HEK293T (cell line): Measurements from ENCODE around the gene PDE6A.

ENCODE experiments used
- CTCF ChIA-PET: fragments of 350-600 bp; formaldehyde crosslinking; extraction: SDS; loops from one replicate; lab custom pipeline; 2021; ENCODE audit warnings: antibody characterized with exemption, inconsistent platforms; lab: Yijun Ruan, JAX
- POLR2A ChIA-PET: fragments of 350-600 bp; formaldehyde crosslinking; extraction: SDS; loops from one replicate; lab custom pipeline; 2020; ENCODE audit warnings: antibody characterized with exemption, inconsistent platforms; lab: Yijun Ruan, JAX
- DNase-seq: peaks from one replicate; pipeline ENCODE4 v3.0.0; 2012; ENCODE audit warnings: mixed read lengths; ENCODE audit errors: extremely low spot score
- ARNT ChIP-seq: fragments of 450-650 bp; IDR thresholded peaks from 2 replicates; pipeline ENCODE4 v1.6.1; 2017; ENCODE audit warnings: mild to moderate bottlenecking
- BHLHE40 ChIP-seq: fragments of 450-650 bp; IDR thresholded peaks from 2 replicates; pipeline ENCODE4 v1.6.1; 2016; ENCODE audit warnings: mild to moderate bottlenecking, moderate library complexity, borderline replicate concordance
- CTBP1 ChIP-seq: fragments of 450-650 bp; IDR thresholded peaks from 2 replicates; pipeline ENCODE4 v1.6.1; 2016; ENCODE audit warnings: borderline replicate concordance
- ELF4 ChIP-seq: fragments of 450-650 bp; IDR thresholded peaks from 2 replicates; pipeline ENCODE4 v1.6.1; 2017; ENCODE audit warnings: antibody characterized with exemption
- FOXA1 ChIP-seq: fragments of 450-650 bp; IDR thresholded peaks from 2 replicates; pipeline ENCODE4 v1.6.1; 2016; ENCODE audit warnings: mild to moderate bottlenecking
- FOXK2 ChIP-seq: fragments of 450-650 bp; IDR thresholded peaks from 2 replicates; pipeline ENCODE4 v1.6.1; 2016; ENCODE audit warnings: mild to moderate bottlenecking
- FOXM1 ChIP-seq: fragments of 450-650 bp; IDR thresholded peaks from 2 replicates; pipeline ENCODE4 v1.6.1; 2017; ENCODE audit warnings: mild to moderate bottlenecking, borderline replicate concordance
- HDGF ChIP-seq: fragments of 450-650 bp; IDR thresholded peaks from 2 replicates; pipeline ENCODE4 v1.6.1; 2017; ENCODE audit warnings: antibody characterized with exemption, borderline replicate concordance
- L3MBTL2 ChIP-seq: fragments of 450-650 bp; conservative IDR thresholded peaks from 2 replicates; pipeline ENCODE4 v1.6.1; 2016; ENCODE audit warnings: mild to moderate bottlenecking
- LEF1 ChIP-seq: fragments of 450-650 bp; IDR thresholded peaks from 2 replicates; pipeline ENCODE4 v1.6.1; 2017; ENCODE audit warnings: mild to moderate bottlenecking, borderline replicate concordance
- NFRKB ChIP-seq: fragments of 450-650 bp; IDR thresholded peaks from 2 replicates; pipeline ENCODE4 v1.6.1; 2016; ENCODE audit warnings: mild to moderate bottlenecking, moderate library complexity
- PKNOX1 ChIP-seq: fragments of 450-650 bp; IDR thresholded peaks from 2 replicates; pipeline ENCODE4 v1.6.1; 2016
- SP1 ChIP-seq: fragments of 450-650 bp; IDR thresholded peaks from 2 replicates; pipeline ENCODE4 v1.6.1; 2017
- SUZ12 ChIP-seq: fragments of 450-650 bp; IDR thresholded peaks from 2 replicates; pipeline ENCODE4 v1.6.1; 2016; ENCODE audit warnings: mild to moderate bottlenecking
- TARDBP ChIP-seq: fragments of 450-650 bp; IDR thresholded peaks from 2 replicates; pipeline ENCODE4 v1.6.1; 2016
- ZNF384 ChIP-seq: fragments of 450-650 bp; IDR thresholded peaks from 2 replicates; pipeline ENCODE4 v1.6.1; 2016

The PDE6A gene

DNA sequence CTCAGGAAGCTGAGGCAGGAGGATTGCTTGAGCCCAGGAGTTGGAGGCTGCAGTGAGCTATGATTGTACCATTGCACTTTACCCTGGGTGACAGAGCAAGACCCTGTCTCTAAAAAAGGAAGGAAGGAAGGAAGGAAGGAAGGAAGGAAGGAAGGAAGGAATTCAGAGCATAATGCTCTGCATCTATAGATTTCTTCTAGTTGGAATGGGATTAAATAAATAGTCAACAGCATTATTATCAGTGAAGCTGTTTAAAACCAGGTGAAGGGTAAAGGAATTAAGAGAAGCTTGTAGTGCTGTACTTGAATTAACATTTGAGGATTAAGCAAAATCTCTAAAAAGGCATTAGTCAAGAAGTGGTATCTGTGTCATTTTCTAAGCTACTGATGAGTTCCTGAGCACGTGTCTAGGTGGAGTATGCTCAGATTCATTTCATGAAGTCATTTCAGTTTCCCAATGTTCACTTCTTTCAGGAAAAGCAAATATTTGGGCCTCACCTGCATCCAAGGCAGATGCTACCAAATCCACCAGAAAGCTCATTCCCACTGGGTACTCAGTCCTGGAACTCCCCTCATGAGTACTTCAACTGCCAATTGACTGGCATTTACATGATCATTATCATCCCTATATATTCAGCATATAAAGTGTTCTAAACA, 8.4 kb downstream of the PDE6A start:
- ChIA-PET POLR2A (interaction anchor here (1.2 to 1.6 kb wide), 2 partner anchors 23 to 24 kb away, joined by 6 read pairs; partner anchors contain the start of gene SLC26A2), CTCF (interaction anchor here (1.1 kb wide), 1 partner anchor 22 kb away, joined by 4 read pairs; no protein-coding TSS in a partner anchor)
- no peak for DNase-seq
- no peak for TF ChIP-seq TARDBP
- TF ChIP-seq FOXM1, result no peak
- TF ChIP-seq FOXK2, result no peak
- no peak for TF ChIP-seq HDGF
- TF ChIP-seq FOXA1, result no peak
- no peak for TF ChIP-seq LEF1
- TF ChIP-seq SUZ12, result no peak
- TF ChIP-seq PKNOX1, result no peak
- no peak for TF ChIP-seq BHLHE40
- TF ChIP-seq NFRKB, result no peak
- no peak for TF ChIP-seq ARNT
- no peak for TF ChIP-seq L3MBTL2
- TF ChIP-seq ZNF384, result no peak
- no peak for TF ChIP-seq CTBP1
- no peak for TF ChIP-seq ELF4
- TF ChIP-seq SP1, result no peak

DNA sequence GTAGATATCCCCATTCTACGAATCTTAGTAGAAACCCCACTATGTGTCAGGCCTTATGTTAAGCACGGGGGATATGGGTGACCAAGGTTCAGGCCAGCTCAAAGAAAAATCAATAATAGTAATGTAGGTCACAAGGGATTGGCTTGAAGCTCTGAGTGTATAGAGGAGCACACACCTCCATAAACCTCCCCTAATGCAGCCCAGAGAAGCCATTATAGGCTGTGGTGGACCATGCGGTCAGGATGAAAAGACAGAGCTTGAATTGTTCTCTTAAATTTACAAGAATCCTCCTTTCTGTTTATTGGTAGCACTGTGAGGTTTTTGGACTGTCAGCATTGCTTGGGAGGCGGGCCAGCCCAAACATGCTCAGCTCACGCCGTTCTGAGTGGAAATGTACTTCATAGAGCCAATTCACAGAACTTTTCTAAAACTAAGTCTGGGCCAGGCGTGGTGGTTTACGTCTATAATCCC, 9.1 kb downstream of the PDE6A start:
- ChIA-PET CTCF (interaction anchor here (0.6 to 1.9 kb wide), 3 partner anchors 23 to 1804 kb away, joined by 3 to 7 read pairs (median 4); no protein-coding TSS in a partner anchor), POLR2A (interaction anchor here (1.2 to 1.6 kb wide), 2 partner anchors 23 to 25 kb away, joined by 6 read pairs; partner anchors contain the start of gene SLC26A2)
- no peak for TF ChIP-seq LEF1
- TF ChIP-seq BHLHE40, result no peak
- no peak for DNase-seq

DNA sequence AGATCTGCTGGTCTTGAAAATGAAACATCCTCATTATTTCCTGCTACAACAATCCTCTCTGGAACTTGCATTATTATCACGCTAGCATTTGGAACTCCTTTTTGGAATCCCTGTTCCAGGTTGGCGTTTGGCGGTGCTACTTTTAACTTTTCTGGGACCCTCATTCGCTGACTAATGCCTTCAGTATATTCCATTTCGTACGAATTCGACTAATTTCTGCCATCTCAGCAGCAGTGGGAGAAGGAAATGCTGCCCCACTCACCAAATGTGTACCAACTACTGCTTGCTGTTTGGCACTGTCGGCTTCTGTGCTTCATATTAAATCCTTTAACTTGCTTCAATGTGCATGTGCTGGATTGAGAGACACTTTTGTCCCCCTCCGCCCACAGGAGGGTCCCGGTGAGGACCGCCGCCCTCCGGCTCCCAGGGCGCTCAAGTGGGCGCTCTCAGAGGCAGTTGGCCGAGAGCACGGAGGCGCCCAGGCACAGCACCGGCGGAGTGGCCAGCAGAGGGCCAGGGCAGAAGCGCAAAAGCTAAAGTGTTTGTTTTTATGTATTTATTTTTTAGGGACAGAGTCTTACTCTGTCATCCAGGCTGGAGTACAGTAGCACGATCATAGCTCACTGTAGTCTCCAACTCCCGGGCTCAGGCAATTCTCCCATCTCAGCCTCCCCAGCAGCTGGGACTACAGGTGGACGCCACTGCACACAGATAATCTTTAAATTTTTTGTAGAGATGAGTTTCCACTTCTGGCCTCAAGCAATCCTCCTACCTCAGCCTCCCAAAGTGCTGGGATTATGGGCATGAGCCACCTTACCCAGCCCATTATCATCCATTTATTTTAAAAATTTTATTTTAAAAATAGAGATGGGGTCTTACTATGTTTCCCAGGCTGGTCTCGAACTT, 11.9 kb downstream of the PDE6A start:
- POLR2A ChIA-PET, result interaction anchor here (1.4 kb wide), 1 partner anchor 28 kb away, joined by 4 read pairs; the partner anchor contains the start of gene SLC26A2

DNA sequence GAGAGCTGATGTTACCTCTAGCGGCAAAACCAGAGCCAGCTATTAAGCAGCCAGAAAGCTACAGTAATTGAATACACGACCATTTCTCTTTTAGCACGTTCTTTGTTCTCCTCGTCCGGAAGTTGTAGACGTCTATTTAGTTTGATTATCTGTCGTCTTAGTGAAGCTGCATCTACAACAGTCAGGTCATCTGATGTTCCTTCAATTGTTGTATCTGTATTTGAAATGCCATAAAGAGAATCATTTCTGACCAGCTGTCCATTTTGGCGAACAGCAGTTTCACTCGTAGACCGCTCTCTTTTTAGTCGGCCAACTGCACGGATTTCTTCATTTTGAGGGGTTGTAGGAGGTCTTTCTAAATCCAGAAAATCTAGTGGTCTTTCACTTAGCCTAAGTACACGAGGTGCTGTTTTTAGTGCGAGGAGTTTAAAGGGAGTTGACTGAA, 12.6 kb downstream of the PDE6A start:
- no peak for TF ChIP-seq SUZ12
- CTCF ChIA-PET, result interaction anchor here (0.7 kb wide), 1 partner anchor 30 kb away, joined by 3 read pairs; no protein-coding TSS in a partner anchor
- DNase-seq, result no peak
- POLR2A ChIA-PET, result no interaction called here

More for the DNA sequence above, 11.9 kb downstream of the PDE6A start:
- CTCF ChIA-PET, result interaction anchor here (0.6 kb wide), 1 partner anchor 78 kb away, joined by 5 read pairs; no protein-coding TSS in a partner anchor
- DNase-seq, result no peak
- no peak for TF ChIP-seq SP1

DNA sequence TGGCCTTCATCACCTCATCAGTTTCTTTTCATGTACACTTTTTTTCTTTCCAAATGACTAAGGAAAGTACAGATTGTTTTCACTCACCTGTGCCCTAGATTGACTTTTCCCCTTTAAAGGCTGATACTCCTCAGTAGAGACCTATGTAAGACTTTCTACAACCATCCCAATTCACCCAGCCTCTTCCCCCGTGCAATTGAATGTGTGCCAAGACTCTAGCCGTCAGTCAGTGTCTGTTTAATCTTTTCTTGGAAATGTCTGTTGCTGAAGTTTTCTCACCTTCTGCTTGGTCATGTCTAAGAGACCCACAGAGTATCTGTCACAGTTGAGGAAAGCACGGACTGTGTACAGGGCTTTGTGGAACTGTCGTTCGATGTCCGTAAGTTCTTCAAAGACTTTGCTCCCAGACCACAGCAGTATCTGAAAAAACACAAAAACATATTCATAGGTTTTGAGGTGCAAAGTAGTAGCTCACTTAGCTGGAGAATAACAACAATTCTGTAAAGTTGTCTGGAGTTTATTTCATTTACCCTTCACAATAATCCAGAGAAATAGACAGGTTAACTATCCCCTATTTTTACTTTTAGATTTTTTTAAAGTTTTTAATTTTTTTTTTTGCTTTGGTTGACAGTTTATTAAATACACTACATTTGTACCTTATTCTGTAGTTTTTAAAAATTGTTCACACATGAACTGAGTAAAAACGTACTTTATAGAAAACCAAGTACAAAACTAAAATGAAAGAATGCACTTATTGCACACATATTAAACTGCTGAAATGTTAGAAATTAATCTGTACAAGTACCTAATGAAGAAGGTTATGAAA, 13.6 kb downstream of the PDE6A start:
- TF ChIP-seq SUZ12, result no peak
- no peak for TF ChIP-seq NFRKB
- TF ChIP-seq ARNT, result no peak
- no peak for TF ChIP-seq ELF4
- TF ChIP-seq SP1, result no peak
- no peak for TF ChIP-seq TARDBP
- TF ChIP-seq FOXA1, result no peak
- TF ChIP-seq FOXM1, result no peak
- no peak for TF ChIP-seq PKNOX1
- no peak for TF ChIP-seq L3MBTL2
- POLR2A ChIA-PET, result no interaction called here
- DNase-seq, result no peak
- CTCF ChIA-PET, result no interaction called here

DNA sequence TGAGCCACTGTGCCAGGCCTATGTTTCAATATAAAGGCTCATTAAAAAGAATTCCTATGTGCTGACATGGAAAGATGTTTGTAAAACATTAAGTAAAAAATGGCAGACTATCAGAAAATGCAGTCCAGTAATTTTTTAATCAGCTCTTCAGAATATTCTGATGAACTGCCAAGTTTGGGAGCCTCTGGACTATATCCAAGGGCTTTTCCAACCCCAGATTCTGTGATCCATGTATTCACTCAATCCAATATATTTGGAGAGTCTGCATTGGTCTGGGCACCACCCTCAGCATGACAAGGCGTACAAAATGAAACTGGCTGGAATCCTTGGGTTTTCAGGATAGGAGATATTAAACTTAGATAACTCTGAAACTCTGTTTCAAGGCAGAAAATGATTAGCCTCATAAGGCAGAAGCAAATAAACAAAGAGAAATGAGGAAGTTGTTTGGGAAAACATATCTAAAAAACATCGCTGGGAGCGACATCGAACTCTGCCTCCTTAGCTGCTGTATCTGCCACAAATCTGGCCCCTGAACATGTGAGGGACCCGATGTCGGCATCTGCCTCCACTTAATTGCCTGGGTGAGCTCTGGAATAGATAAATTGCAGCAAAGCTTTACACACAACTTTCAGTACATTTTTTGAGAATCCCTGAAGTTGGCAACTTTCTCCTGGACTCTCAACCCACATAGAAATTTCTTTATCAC, 14.4 kb downstream of the PDE6A start:
- ChIA-PET POLR2A (interaction anchor here (1.1 kb wide), 1 partner anchor 30 kb away, joined by 4 read pairs; the partner anchor contains the start of gene SLC26A2), CTCF (no interaction called here)
- TF ChIP-seq BHLHE40, result no peak
- no peak for TF ChIP-seq HDGF
- TF ChIP-seq LEF1, result no peak
- TF ChIP-seq CTBP1, result no peak
- no peak for TF ChIP-seq NFRKB
- no peak for TF ChIP-seq SUZ12
- TF ChIP-seq FOXM1, result no peak
- no peak for TF ChIP-seq TARDBP
- no peak for TF ChIP-seq L3MBTL2
- TF ChIP-seq PKNOX1, result no peak
- TF ChIP-seq FOXK2, result no peak
- no peak for TF ChIP-seq ELF4
- no peak for DNase-seq
